ENCODE data around the gene CCDC116. TPM values are rescaled to one million over a fixed set of nuclear protein-coding genes. Genes with fewer than 3 reads are reported as not detected.
"Not testable (repeated sequence)": the region's sequence is repeated elsewhere in the genome, so short reads cannot be mapped to it uniquely, and the experiment has no call there.

Gene CCDC116
- total RNA-seq, 1 donor from 2014 or later: not detected

GRCh38 chr22:21641417-21641788 lies 8.8 kb downstream of the CCDC116 start:
- Histone ChIP-seq H3K4me1 (peaks cover 0 to 14% of the 10 kb centered on the region in 2 donors), H3K36me3 (peaks cover 0 to 6% of the 10 kb centered on the region in 2 donors), H3K27me3 (no peaks in the 10 kb centered on the region), H3K9me3 (no peaks in the 10 kb centered on the region), H3K27ac (peak overlapping the region; percentile 58 to 80), H3K4me3 (peak overlapping the region; percentile 63 to 83)
- intact Hi-C loops (cut with DNase I): loop anchor here (10.0 kb wide), 3 partner anchors 537 to 727 kb away; partner anchors contain the start of genes CRKL and LZTR1
- DNase-seq (ENCODE audit: low spot score in 2 of 2): peak in 1 of 2 donors; percentile 79
- TF ChIP-seq, protein P1, sequence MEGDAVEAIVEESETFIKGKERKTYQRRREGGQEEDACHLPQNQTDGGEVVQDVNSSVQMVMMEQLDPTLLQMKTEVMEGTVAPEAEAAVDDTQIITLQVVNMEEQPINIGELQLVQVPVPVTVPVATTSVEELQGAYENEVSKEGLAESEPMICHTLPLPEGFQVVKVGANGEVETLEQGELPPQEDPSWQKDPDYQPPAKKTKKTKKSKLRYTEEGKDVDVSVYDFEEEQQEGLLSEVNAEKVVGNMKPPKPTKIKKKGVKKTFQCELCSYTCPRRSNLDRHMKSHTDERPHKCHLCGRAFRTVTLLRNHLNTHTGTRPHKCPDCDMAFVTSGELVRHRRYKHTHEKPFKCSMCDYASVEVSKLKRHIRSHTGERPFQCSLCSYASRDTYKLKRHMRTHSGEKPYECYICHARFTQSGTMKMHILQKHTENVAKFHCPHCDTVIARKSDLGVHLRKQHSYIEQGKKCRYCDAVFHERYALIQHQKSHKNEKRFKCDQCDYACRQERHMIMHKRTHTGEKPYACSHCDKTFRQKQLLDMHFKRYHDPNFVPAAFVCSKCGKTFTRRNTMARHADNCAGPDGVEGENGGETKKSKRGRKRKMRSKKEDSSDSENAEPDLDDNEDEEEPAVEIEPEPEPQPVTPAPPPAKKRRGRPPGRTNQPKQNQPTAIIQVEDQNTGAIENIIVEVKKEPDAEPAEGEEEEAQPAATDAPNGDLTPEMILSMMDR (IDR thresholded peaks at IDR 0.05): peak; percentile 40 to 55 (median 55)

- H3K4me1 ChIP-seq: peaks cover 0 to 14% of the 10 kb centered on the region in 2 donors
- intact Hi-C loops (cut with DNase I): loop anchor here (1.0 to 10.0 kb wide), 5 partner anchors 13 to 783 kb away; partner anchors contain the start of genes CRKL, LZTR1, PI4KA and SNAP29
- peak; percentile 98 to 100 for DNase-seq (ENCODE audit: low spot score in 2 of 2)
- H3K27me3 ChIP-seq: no peaks in the 10 kb centered on the region
- H3K4me3 ChIP-seq: peak within 1 kb of the TSS; percentile 63 to 83
- H3K27ac ChIP-seq: peak within 1 kb of the TSS; percentile 69 to 80
- no peaks in the 10 kb centered on the region for H3K9me3 ChIP-seq
- TF ChIP-seq, protein P1 (IDR thresholded peaks at IDR 0.05): peak in 2 of 3 experiments; percentile 10 to 16
- H3K36me3 ChIP-seq: peaks cover 0 to 6% of the 10 kb centered on the region in 2 donors
Observed at GRCh38 chr22:21641789-21642583, 9.4 kb downstream of the CCDC116 start, which contains the start of gene SDF2L1. TSS of gene SDF2L1 (plus strand) at chr22:21642302. CDS start at chr22:21642337, 35 bp downstream.

- intact Hi-C loops (cut with DNase I): loop anchor here (1.0 to 10.0 kb wide), 5 partner anchors 14 to 784 kb away; partner anchors contain the start of genes CRKL, LZTR1, PI4KA and SNAP29
- Histone ChIP-seq H3K4me1 (peaks cover 0 to 14% of the 10 kb centered on the region in 2 donors), H3K4me3 (peak overlapping the region; percentile 63 to 83), H3K36me3 (peaks cover 0 to 6% of the 10 kb centered on the region in 2 donors), H3K9me3 (no peaks in the 10 kb centered on the region), H3K27me3 (no peaks in the 10 kb centered on the region), H3K27ac (peak overlapping the region; percentile 69 to 79)
- TF ChIP-seq, protein P1 (IDR thresholded peaks at IDR 0.05): peak; percentile 42 to 55 (median 45)
- DNase-seq (ENCODE audit: low spot score in 2 of 2): no peak
Observed at GRCh38 chr22:21642584-21643448, 10.3 kb downstream of the CCDC116 start.

GRCh38 chr22:21643533-21644357 lies 11.2 kb downstream of the CCDC116 start:
- DNase-seq (ENCODE audit: low spot score in 2 of 2): no peak
- peaks cover 0 to 7% of the 10 kb centered on the region in 2 donors for H3K36me3 ChIP-seq
- peak overlapping the region; percentile 63 to 83 for H3K4me3 ChIP-seq
- no peak overlapping the region for H3K27ac ChIP-seq
- intact Hi-C loops (cut with DNase I): loop anchor here (2.0 to 10.0 kb wide), 4 partner anchors 539 to 785 kb away; partner anchors contain the start of genes CRKL, LZTR1, PI4KA and SNAP29
- H3K4me1 ChIP-seq: peaks cover 0 to 14% of the 10 kb centered on the region in 2 donors
- H3K27me3 ChIP-seq: no peaks in the 10 kb centered on the region
- H3K9me3 ChIP-seq: no peaks in the 10 kb centered on the region
- TF ChIP-seq, protein P1 (IDR thresholded peaks at IDR 0.05): no peak

DNA sequence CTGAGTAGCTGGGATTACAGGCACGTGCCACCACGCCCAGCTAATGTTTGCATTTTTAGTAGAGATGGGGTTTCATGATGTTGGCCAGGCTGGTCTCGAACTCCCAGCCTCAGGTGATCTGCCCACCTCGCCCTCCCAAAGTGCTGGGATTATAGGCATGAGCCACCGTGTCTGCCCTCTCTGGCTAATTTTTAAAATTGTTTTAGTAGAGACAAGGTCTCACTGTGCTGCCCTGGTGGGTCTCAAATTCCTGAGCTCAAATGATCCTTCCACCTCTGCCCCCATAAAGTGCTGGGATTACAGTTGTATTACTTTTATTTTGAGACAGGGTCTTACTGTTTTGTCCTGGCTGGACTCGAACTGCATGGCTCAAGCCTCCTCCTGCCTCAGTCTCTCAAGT lies 13.0 kb downstream of the CCDC116 start:
- H3K27ac ChIP-seq; H3K27me3 ChIP-seq; H3K4me3 ChIP-seq; DNase-seq (ENCODE audit: low spot score in 2 of 2); H3K9me3 ChIP-seq: not testable (repeated sequence)
- intact Hi-C loops (cut with DNase I): loop anchor here (10.0 kb wide), 3 partner anchors 541 to 731 kb away; partner anchors contain the start of genes CRKL and LZTR1
- Histone ChIP-seq H3K36me3 (peaks cover 0 to 10% of the 10 kb centered on the region in 2 donors), H3K4me1 (peaks cover 0 to 14% of the 10 kb centered on the region in 2 donors)

All from ascending aorta (tissue), 2 donors.